ENCODE measurements around the gene GNRHR. TPM values are rescaled to one million over a fixed set of nuclear protein-coding genes. Genes with fewer than 3 reads are reported as not detected.

GNRHR gene
- under 1 TPM in 1 of 7 donors, not detected in 6; 0.37 TPM for total RNA-seq
- not detected for polyA plus RNA-seq
- long read RNA-seq, donor 1: 0 reads
- long read RNA-seq, donor 2: 0 reads

GRCh38 chr4:67754288-67754687 lies at the start of gene GNRHR:
TSS of gene GNRHR (minus strand) at chr4:67754388. CDS start at chr4:67754335, 53 bp downstream.
- Histone ChIP-seq H3K27me3 (replicated peaks in 1 of 7) (no peaks in the 10 kb centered on the region), H3K9me3 (no peaks in the 10 kb centered on the region), H3K27ac (no peak within 1 kb of the TSS), H3K4me3 (no peak within 1 kb of the TSS), H3K4me1 (no peaks in the 10 kb centered on the region), H3K36me3 (no peaks in the 10 kb centered on the region)
- no peak for DNase-seq
- intact Hi-C loops (cut with DNase I; ENCODE audit: low total_unique reads): no loop called here
- TF ChIP-seq POLR2A (IDR thresholded peaks at IDR 0.05): no peak
- WGBS, 5 donors: 67 to 90% (median 89%) methylated on average over 3 of the region's 3 CpGs

GRCh38 chr4:67796810-67797209 lies 42.6 kb upstream of the GNRHR start:
- Histone ChIP-seq H3K9me3 (no peaks in the 10 kb centered on the region), H3K27ac (no peak overlapping the region), H3K36me3 (no peaks in the 10 kb centered on the region), H3K27me3 (replicated peaks in 1 of 7) (no peaks in the 10 kb centered on the region), H3K4me1 (no peaks in the 10 kb centered on the region), H3K4me3 (no peak overlapping the region)
- TF ChIP-seq POLR2AphosphoS5 (IDR thresholded peaks at IDR 0.05): no peak
- no peak for TF ChIP-seq POLR2A (IDR thresholded peaks at IDR 0.05)
- TF ChIP-seq CTCF (IDR thresholded peaks at IDR 0.05 in 8 of 11, conservative IDR thresholded peaks at IDR 0.05 in 3 of 11): no peak
- DNase-seq: no peak
- intact Hi-C loops (cut with DNase I; ENCODE audit: low total_unique reads): no loop called here

- TF ChIP-seq POLR2A (IDR thresholded peaks at IDR 0.05) (no peak), POLR2AphosphoS5 (IDR thresholded peaks at IDR 0.05) (no peak), CTCF (IDR thresholded peaks at IDR 0.05 in 8 of 11, conservative IDR thresholded peaks at IDR 0.05 in 3 of 11) (no peak)
- H3K4me3 ChIP-seq: no peak overlapping the region
- H3K27me3 ChIP-seq (replicated peaks in 1 of 7): no peaks in the 10 kb centered on the region
- no peaks in the 10 kb centered on the region for H3K36me3 ChIP-seq
- no peak for DNase-seq
- intact Hi-C loops (cut with DNase I; ENCODE audit: low total_unique reads): no loop called here
- H3K27ac ChIP-seq: no peak overlapping the region
- no peaks in the 10 kb centered on the region for H3K4me1 ChIP-seq
- no peaks in the 10 kb centered on the region for H3K9me3 ChIP-seq
These were observed 36.5 kb upstream of the GNRHR start for GRCh38 chr4:67790721-67791120.

GRCh38 chr4:67787311-67787710 lies 33.1 kb upstream of the GNRHR start:
- TF ChIP-seq POLR2AphosphoS5 (IDR thresholded peaks at IDR 0.05): no peak
- no peak for TF ChIP-seq CTCF (IDR thresholded peaks at IDR 0.05 in 8 of 11, conservative IDR thresholded peaks at IDR 0.05 in 3 of 11)
- Histone ChIP-seq H3K9me3 (no peaks in the 10 kb centered on the region), H3K4me1 (no peaks in the 10 kb centered on the region), H3K4me3 (no peak overlapping the region), H3K27me3 (replicated peaks in 1 of 7) (no peaks in the 10 kb centered on the region), H3K36me3 (no peaks in the 10 kb centered on the region), H3K27ac (no peak overlapping the region)
- 91 to 96% (median 93%) methylated on average over 2 of the region's 2 CpGs for WGBS, 5 donors
- intact Hi-C loops (cut with DNase I; ENCODE audit: low total_unique reads): no loop called here
- no peak for DNase-seq

- H3K27ac ChIP-seq: no peak overlapping the region
- H3K4me1 ChIP-seq: no peaks in the 10 kb centered on the region
- H3K27me3 ChIP-seq (replicated peaks in 1 of 7): no peaks in the 10 kb centered on the region
- intact Hi-C loops (cut with DNase I; ENCODE audit: low total_unique reads): no loop called here
- no peak for TF ChIP-seq POLR2AphosphoS5 (IDR thresholded peaks at IDR 0.05)
- TF ChIP-seq POLR2A (IDR thresholded peaks at IDR 0.05): no peak
- no peak for TF ChIP-seq CTCF (IDR thresholded peaks at IDR 0.05 in 8 of 11, conservative IDR thresholded peaks at IDR 0.05 in 3 of 11)
- WGBS, 5 donors: 70 to 84% (median 72%) methylated on average over 2 of the region's 2 CpGs
- H3K36me3 ChIP-seq: no peaks in the 10 kb centered on the region
- no peak for DNase-seq
- H3K4me3 ChIP-seq: no peak overlapping the region
- H3K9me3 ChIP-seq: no peaks in the 10 kb centered on the region
These were observed 31.3 kb upstream of the GNRHR start for GRCh38 chr4:67785528-67785927.

Measured in spleen (tissue), 13 donors.